ENCODE data around the gene MTSS2.

DNA sequence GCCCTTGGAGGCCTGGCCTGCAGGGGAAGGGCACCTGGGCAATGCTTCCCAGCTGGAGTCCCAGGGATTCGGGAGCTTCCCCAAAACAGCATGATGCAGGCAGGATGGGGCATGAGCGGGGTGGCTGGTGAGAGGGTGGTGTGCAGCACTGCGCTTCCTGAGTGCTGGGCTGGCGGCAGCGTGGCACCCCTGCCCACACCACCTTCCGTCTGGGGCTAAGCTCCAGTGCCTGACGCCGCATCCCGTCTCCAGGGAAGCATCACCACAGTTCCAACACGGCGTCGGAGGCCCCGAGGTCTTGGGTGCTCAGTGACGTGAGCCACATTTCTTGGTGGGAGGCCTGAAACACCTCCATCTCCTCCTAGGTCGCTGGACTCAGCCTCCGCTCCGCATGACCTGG is 13.8 kb upstream of the MTSS2 start:
- TF ChIP-seq, protein P1, sequence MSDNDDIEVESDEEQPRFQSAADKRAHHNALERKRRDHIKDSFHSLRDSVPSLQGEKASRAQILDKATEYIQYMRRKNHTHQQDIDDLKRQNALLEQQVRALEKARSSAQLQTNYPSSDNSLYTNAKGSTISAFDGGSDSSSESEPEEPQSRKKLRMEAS (IDR thresholded peaks at IDR 0.05) = no peak
- no peak for TF ChIP-seq SRF (IDR thresholded peaks at IDR 0.05; ENCODE audit: low read depth, low read length)
- TF ChIP-seq, protein P2, sequence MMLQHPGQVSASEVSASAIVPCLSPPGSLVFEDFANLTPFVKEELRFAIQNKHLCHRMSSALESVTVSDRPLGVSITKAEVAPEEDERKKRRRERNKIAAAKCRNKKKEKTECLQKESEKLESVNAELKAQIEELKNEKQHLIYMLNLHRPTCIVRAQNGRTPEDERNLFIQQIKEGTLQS (IDR thresholded peaks at IDR 0.05; ENCODE audit: insufficient read depth, low read depth, low read length) = no peak
- TF ChIP-seq, protein P3, sequence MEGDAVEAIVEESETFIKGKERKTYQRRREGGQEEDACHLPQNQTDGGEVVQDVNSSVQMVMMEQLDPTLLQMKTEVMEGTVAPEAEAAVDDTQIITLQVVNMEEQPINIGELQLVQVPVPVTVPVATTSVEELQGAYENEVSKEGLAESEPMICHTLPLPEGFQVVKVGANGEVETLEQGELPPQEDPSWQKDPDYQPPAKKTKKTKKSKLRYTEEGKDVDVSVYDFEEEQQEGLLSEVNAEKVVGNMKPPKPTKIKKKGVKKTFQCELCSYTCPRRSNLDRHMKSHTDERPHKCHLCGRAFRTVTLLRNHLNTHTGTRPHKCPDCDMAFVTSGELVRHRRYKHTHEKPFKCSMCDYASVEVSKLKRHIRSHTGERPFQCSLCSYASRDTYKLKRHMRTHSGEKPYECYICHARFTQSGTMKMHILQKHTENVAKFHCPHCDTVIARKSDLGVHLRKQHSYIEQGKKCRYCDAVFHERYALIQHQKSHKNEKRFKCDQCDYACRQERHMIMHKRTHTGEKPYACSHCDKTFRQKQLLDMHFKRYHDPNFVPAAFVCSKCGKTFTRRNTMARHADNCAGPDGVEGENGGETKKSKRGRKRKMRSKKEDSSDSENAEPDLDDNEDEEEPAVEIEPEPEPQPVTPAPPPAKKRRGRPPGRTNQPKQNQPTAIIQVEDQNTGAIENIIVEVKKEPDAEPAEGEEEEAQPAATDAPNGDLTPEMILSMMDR (IDR thresholded peaks at IDR 0.05; ENCODE audit: control extremely low read depth in 1 of 3, insufficient read depth in 1 of 3, low read depth in 1 of 3, low read length in 3 of 3) = no peak
- TF ChIP-seq CREB1 (IDR thresholded peaks at IDR 0.05) = no peak
- no peak for TF ChIP-seq SP1 (IDR thresholded peaks at IDR 0.05; ENCODE audit: low read depth, low read length)
- TF ChIP-seq MAFK (IDR thresholded peaks at IDR 0.05; ENCODE audit: low read depth, low read length) = no peak

All from H1 (cell line).